Stromal cell of bone marrow (primary cell): ENCODE measurements around the gene CLUH.

Experiments used
- DNase-seq: peaks from one replicate; pipeline ENCODE4 v3.0.0-alpha.2; 2012; ENCODE audit warnings: low read depth

CLUH gene, protein sequence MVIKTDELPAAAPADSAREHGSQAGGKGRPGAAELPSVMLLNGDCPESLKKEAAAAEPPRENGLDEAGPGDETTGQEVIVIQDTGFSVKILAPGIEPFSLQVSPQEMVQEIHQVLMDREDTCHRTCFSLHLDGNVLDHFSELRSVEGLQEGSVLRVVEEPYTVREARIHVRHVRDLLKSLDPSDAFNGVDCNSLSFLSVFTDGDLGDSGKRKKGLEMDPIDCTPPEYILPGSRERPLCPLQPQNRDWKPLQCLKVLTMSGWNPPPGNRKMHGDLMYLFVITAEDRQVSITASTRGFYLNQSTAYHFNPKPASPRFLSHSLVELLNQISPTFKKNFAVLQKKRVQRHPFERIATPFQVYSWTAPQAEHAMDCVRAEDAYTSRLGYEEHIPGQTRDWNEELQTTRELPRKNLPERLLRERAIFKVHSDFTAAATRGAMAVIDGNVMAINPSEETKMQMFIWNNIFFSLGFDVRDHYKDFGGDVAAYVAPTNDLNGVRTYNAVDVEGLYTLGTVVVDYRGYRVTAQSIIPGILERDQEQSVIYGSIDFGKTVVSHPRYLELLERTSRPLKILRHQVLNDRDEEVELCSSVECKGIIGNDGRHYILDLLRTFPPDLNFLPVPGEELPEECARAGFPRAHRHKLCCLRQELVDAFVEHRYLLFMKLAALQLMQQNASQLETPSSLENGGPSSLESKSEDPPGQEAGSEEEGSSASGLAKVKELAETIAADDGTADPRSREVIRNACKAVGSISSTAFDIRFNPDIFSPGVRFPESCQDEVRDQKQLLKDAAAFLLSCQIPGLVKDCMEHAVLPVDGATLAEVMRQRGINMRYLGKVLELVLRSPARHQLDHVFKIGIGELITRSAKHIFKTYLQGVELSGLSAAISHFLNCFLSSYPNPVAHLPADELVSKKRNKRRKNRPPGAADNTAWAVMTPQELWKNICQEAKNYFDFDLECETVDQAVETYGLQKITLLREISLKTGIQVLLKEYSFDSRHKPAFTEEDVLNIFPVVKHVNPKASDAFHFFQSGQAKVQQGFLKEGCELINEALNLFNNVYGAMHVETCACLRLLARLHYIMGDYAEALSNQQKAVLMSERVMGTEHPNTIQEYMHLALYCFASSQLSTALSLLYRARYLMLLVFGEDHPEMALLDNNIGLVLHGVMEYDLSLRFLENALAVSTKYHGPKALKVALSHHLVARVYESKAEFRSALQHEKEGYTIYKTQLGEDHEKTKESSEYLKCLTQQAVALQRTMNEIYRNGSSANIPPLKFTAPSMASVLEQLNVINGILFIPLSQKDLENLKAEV (N-terminal part only)

DNA sequence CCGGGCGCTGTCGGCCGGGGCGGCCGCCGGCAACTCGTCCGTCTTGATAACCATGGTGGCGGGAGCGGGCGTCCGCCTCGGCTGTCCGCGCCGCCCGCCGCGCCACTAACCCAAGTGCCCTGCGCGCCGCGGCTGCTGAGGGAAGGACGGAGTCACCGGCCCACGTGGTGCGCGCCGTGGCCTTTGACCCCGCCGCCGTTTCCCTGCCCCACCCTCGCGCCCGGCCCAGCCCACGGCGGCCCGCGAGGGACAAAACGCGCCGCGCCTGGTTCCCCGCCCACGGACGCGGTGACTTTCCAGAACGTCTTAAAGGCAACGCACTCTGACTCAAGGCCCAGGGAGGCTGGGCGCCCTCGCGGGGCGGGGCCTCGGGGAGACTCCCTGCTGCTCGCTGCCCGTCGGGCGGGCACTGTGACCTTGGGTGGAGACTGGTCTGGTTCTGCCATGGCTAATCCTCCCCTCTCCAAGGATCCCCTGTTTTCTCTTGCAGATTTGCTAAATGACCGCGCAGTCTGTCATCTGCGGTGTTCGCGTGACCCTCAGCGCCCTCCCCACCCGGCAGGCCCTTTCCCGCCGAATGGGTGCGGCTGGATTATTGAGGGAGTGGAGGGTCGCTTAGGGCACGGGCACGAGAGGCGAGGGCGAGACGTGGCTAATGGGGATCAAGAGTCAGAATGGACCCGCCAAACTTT is at the start of gene CLUH:
Gene CLUH (minus strand): TSS at position 157 of the 692 bp plus-strand sequence. CDS start 103 bp downstream, at position 54.
- DNase-seq: peak; percentile 98

DNA sequence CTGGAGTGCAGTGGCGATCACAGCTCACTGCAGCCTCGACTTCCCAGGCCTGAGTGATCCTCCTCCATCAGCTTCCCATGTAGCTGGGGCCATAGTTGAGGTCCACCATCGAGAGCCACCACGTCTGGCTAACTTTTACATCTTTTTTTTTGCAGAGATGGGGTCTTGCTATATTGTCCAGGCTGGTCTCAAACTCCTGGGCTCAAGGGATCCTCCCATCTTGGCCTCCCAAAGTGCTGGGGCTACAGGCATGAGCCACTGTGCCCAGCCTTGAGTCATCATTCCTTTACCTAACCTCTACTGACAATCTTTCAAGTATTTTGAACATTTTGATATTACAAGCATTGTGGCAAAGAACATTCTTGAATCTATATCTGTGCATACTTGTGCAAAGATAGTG is 47.3 kb upstream of the CLUH start:
- no peak for DNase-seq

DNA sequence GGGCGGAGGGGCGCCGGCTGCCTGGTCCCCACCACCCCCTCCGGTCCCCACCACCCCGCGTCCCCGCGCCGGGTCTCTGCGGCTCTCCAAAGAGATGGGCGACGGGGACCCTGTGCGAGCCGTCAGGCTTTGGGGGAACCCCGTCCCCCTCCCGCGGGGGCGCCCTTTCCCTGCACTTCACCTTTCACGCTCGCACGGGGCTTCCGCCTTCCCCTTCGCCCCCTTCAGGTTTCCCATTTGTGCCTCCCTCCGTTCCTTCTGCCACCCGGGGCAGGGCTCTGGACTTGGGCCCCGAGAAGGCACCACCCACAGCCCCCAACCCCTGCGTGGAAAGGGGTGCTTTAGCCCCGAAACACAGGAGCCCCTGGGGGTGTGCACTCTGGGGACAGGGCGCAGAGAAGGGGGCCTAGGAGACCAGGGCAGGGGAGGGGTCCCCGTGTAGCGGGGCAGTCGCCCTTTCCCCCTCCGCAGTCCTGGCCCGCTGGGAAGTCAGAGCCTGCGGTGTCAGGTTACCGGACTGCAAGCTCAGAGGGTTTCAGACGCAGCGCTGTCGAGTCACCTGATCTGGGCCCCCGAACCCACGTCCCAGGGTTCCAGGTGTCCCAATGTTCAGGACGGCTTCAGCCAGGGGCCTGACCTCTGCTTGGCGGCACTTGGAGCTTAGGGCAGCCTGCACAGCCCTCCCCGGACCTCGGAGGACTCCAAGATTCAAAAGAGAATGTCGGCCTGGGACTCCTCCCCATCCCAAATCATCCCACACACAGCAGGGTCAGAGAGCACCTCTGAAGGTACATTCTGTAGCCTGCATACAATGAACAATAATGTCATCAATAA is 44.5 kb upstream of the CLUH start:
- no peak for DNase-seq

DNA sequence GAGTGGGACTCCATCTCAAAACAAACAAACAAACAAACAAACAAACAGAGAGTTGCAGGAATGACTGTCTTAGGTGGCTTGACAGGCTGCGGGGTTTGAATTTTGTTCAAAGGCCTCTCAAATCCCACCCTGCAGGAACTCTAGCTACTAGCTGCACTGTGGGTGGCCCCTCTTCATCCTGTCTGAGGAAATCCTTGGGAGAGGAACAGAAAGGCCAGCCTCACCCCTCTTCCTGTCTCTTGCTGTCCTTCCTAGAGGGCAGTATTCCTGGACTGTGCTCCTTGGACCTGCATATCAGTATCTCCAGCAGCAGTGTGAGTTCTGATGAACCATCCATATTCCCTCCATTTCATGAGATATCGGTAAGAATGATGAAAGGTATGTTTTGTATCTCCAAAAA is 39.9 kb upstream of the CLUH start:
- DNase-seq: no peak

DNA sequence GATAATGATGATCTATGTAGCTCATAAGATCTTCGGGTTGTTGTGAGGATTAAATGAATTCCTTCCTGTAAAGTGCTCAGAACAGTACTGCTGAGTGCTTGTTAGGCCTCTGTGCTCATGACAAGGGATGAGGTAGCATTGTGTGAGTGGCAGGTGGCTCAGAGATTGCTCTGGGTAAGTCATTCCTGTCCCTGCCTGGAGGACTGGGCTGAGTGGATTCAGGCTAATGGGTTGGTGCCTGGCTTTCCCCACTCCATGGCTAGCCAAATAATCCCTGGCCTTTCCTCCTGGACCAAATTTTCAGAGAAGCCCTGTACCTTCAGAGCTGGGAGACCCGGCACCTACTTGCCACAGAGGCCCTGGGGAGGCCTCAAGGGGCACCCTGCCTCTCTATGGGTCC is 39.2 kb upstream of the CLUH start:
- no peak for DNase-seq

DNA sequence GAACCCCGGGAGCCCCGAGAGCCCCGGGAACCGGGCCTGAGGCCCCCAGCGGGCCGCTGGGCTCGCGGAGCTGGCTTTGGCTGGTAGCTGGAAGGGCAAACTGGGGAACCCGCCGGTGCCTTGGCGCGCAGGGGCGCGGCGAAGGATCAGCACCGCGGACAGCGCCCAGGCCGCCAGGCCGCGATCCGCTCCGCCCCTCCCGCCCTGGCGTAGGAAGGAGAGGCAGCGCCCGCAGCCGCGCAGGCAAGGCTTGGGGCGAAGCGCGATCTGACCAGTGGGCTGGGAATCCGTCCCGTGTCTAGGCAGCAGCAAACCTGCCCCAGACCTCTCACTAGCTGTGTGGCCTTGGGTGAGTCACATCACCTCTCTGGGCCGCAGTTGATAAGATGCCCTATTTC is 38.2 kb upstream of the CLUH start:
- peak; percentile 28 for DNase-seq

DNA sequence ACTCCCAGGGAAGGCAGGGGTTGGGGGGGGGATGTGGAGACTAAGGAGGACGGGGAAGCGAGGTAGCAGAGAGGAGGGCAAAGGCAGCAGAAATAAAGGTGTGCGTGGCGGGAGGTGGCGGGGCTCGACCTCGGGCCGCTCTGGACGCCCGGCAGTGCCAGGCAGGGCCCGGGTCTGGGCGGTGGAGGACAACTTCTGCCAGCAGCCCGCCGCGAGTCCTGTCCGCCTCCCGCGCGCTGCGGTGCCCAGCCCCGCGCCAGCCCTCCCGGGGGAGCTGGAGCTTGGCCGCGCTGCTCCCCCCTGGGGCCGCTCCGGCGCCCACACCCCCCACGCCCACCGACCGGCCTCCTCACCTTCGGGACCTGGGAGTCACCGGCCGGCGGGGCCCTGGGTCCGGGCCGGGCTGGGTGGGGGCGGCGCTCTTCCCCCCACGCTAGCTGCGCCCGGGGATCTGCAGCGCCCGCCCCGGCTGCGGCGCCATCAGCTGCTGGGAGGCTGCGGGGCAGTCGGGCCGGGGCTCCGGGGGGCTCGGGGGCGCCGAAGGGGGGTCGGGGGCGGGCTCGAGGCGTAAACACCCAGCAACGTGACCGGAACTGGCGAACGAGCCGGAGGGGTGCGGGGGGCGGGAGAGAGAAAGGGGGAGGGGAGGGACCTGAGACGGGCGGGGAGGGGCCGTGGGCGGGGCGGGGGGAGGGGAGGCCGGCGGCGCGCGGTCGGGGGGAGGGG is 37.7 kb upstream of the CLUH start, which contains the start of gene CCDC92B:
Gene CCDC92B (minus strand): TSS at position 595 of the 726 bp plus-strand sequence. CDS start 14,507 bp downstream, outside the sequence.
- no peak for DNase-seq

DNA sequence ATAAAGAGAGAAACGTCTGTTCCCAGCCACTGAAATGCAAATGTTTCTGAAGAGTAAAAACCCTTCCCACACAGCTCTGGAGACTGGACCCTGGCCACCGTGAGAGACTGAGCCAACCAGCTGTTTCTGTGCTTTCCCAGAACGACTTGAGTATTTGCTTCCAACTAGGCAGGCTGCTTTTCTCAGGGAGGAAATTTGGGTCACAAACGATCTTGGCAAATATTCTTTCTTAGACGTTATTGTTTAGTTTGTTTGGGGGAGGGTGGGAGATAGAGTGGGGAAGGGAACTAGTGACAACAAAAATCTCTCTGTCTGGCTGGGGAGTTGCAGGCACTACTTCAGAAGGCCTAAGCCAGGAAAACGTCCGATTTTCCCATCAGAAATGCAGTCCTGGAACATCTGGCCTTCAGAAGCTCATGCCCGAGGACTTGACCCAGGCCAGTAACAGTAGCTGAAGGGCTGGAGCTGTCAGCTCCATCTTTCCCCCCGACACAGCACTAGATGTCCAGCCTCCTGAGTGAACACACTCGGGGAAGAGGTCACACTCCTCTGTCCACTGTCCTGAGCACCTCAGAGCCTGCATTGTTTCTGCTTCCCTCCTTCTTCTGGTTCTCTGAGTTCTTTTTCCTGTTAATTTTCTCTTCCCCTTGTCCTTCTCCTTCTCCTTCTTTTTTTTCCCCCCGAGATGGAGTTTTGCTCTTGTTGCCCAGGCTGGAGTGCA is 33.9 kb upstream of the CLUH start:
- no peak for DNase-seq

DNA sequence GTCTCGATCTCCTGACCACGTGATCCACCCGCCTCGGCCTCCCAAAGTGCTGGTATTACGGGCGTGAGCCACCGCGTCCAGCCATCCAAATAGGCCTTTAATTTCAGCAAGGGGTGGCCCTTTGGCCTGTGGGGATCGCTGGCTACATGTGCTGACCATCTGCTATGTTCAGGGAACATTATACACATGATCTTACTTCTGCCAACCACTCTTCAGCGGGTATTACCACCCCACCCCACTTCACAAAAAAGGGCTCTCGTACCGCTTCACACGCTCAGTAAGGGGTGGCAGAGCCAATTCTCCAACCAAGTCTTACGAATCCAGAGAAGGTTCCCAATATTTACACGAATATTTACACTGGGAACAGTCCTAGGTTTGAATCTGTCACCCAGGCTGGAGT is 26.1 kb upstream of the CLUH start:
- no peak for DNase-seq

DNA sequence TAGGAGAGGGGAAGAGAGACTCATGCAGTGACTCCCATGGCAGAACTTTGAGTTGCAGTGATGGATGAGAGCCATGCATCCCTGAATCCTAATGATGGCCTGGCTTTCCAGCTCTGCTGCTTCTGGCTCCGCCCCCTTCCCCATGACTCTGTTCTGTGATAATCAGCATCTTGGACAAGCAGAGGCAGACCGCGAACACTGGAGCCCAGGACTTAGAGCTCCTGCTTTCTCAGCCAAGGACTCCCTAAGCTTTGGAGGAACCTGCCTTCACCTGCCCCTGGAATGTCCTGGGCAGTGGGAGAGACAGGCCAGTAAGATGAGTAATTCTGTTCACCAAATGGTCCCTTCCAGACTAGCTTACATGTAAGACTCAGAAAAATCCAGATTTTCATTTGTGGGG is 25.4 kb upstream of the CLUH start:
- DNase-seq: no peak

DNA sequence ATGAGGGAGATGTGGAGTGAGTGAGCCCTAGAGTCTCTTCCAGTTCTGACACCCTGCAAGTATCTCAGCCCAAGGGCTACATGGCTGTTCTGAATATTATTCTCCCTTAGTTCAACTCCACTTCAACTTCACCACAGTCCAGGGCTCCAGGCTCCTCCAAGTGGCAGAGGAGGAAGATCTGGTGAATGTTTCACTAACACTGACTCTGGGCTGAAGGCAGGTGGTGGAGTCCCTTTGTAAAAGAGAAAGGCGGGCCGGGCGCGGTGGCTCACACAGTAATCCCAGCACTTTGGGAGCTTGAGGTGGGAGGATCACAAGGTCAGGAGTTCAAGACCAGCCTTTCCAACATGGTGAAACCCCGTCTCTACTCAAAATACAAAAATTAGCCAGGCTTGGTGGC is 24.3 kb upstream of the CLUH start:
- DNase-seq: no peak

DNA sequence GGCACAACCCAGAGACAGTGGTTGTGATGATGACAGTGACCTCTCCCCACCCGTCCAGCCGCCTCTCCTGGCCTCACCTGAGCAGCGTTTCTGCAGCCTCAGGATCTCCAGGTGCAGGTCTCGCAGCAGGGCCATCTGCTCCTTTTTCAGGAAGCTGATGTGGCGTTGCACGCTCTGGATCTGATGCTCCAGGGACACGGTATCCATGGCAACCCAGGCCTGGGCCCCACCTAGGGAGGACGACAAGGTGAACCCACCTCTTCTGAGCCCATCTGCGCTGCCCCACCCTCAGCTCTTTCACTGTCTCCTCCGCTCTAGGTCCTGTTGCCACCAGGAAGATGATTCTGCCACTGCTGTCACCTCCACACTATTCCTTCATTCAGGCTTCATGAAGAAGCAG is 23.4 kb upstream of the CLUH start:
- DNase-seq: no peak

DNA sequence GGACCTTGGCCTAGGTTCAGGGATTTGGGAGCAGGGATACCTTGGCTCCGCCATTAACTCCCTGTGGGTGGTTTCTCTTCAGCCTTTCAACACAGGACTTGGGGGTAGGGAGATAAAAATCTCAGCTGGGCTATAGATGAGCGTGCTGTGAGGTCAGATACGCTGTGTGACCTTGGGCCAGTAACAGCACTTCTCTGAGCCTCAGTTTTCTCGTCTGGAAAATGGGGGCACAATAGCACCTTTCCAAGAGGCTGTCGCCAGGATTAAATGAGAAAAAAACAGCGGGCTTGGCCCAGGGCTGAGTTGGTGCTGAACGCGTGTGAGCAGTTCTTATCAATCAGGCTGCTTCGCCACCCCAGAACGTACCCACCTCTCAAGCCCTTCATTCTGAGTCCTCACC is 20.2 kb upstream of the CLUH start:
- DNase-seq: no peak

DNA sequence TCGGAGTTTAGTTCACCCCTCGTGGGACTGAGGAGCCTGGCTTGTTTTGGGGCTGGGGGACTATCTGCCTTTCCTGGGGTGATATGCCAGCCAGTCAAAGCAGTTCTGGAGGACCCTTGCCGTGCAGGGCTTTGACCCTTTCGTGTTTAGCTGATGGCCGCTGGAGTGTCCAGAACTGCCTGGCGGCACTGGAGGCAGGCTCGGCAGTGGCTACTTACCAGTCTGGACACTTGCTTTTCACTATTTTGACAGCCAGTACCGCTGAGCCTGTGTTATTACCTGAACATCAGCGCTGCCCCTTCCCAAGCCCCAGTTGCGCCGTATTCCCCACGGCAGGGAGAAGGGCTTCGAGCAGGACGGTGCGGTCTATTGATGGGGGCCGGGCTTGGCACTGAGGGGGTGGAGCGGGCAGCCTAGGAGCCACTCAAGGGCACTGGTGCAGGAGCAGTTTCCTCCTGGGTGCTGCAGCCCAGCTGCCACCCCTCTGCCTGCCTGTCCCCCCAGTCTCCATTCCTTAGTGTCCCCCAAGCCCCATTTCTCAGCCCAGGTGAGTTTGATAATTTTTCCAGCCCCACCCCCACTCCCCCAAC is 19.3 kb upstream of the CLUH start:
- DNase-seq: no peak

DNA sequence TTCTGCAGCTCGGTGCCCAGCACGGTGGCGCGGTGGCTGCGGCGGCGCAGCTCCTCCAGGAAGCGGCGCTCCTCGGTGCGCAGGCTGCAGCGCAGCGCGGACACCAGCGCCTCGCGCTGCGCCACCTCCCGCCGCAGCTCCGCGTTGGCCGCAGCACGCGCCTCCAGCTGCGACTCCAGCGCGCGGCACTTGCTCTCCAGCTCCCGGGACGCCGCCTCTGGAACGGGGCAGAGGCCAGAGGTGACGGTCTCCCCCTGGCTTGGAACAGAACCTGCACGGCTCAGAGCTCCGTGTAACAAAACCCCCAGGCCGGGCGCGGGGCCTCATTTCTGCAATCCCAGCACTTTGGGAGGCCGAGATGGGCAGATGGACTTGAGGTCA is 13.2 kb upstream of the CLUH start:
- DNase-seq: no peak

DNA sequence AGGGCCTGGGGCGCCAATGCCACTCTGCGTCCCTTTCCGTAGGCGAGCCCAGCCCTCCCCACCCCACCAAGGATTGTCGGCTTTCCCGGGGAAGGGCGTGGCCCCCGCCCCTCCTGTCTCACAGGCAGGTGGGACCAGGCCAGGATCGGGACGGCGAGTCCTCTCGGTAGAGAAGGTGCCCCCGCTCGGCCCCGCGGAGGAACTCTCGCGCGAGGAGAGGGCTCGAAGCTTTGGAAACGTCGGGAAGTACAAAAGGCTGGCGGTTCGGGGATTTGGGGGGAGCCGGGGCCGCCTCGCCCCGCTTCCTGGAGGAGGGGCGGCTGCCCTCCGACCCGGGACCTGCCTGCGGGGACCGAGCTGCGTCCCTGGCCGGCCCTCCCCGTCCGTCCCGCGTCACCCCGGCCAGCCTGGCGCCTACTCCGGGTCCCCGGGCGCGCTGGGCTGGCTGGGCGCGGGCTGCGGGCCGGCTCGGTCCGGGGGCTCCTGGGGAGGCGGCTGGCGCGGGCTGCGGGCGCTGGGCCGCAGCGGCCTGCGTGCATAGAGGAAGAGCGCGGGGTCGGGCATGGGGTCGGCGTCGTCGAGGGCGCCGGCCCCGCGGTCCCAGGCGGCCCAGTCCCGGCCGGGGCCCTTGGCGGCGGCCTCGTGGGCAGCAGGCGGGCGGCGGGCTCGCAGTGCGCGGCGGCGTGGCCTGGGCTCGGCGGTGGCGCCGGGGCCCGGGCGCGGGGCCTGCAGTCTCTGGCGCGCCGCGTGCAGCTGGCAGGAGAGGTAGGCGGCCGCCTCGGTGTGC is 12.6 kb upstream of the CLUH start:
- no peak for DNase-seq

DNA sequence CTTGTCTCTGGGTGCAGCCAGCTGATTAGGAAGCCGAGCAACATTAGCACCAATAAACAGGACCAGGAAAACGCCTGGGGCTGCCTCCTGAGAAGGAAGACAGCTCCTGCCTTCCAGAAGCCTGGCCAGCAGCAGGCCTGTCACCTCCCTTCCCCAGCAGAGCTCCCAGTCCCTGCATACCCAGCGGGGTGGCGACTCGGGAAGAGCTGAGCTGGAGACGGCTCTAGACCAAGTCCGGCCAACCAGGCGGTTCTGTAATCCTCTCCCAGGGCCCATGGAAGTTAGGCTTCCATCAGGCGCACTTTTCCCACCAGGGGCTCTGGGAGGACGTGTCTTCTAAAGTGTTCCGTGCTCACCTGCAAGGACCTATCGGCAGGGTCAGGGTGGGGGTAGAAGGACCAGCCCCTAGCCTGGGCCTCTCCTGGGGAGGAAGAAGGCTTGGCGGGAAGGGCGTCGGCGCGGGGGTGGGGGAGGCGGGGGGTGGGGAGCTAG is 12.0 kb upstream of the CLUH start:
- DNase-seq: no peak

DNA sequence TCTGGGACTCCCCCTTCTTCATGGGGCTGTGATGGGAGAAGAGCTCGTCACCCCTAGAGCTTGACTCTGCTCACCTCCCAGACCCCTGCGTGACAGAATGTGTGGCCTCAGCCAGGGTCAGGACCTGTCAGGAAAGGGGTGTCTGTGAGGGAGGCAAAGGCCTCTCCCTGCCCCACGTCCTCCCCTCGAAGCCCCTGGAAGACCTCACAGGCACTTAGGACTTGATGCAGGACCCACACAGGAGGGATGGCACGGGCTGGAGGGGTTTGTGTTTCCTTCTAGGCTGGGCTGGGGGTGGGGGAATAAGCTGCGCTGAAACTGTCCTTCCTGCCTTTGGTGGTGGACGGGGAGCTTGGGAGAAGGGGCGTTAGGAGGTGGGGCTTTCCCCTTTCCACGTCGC is 11.0 kb upstream of the CLUH start:
- DNase-seq: no peak
